ENCODE data around the gene ATP2B2. TPM values are rescaled to one million over a fixed set of nuclear protein-coding genes. Genes with fewer than 3 reads are reported as not detected.

The ATP2B2 gene
- total and polyA plus RNA-seq, 9 of the 15 experiments (the other 6 are each of a cell fraction or from before 2014, with no cell fraction given): 0.06 TPM; not detected in 8

GRCh38 chr3:10358309-10358980 lies 146.9 kb downstream of the ATP2B2 start (continued):
- no peak for TF ChIP-seq ZNF518B (CRISPR knock-in tag; IDR thresholded peaks at IDR 0.05)

- Histone ChIP-seq H3K4me3 (no peak overlapping the region), H3K27ac (ENCODE audit: extremely low read depth, low read depth, low read length) (no peak overlapping the region), H3K27me3 (ENCODE audit: control insufficient read depth in 2 of 2, insufficient read depth in 2 of 2, low read length in 2 of 2) (peaks cover 53 to 85% of the 10 kb centered on the region in 2 experiments), H3K9me1 (ENCODE audit: control insufficient read depth, insufficient read depth, low read length) (no peaks in the 10 kb centered on the region), H3K9me3 (replicated peaks; ENCODE audit: control insufficient read depth, insufficient read depth, low read depth, low read length) (no peaks in the 10 kb centered on the region), H3K36me3 (ENCODE audit: control insufficient read depth, insufficient read depth, low read length) (no peaks in the 10 kb centered on the region), H3K4me1 (replicated peaks in 1 of 2; ENCODE audit: control insufficient read depth in 2 of 2, insufficient read depth in 2 of 2, low read length in 2 of 2) (peaks cover 0 to 14% of the 10 kb centered on the region in 2 experiments; a peak in 2 of 5 replicates), H4K20me1 (replicated peaks; ENCODE audit: control insufficient read depth, insufficient read depth, low read length) (peaks cover 12% of the 10 kb centered on the region; the same call in 1 of the 2 replicates), H2AFZ (ENCODE audit: low read depth, low read length) (no peak overlapping the region), H3K79me2 (ENCODE audit: control insufficient read depth, insufficient read depth, low read length) (no peaks in the 10 kb centered on the region), H3K9ac (ENCODE audit: insufficient read depth in 1 of 2, low read depth in 2 of 2, low read length in 2 of 2) (0 out of 4 replicates have a peak overlapping the region, but pooled peaks of 1 of the 2 experiments have one; percentile 29), H3K4me2 (ENCODE audit: insufficient read depth, low read length) (no peak overlapping the region)
- ChIA-PET POLR2A (interaction anchor here (0.6 to 0.7 kb wide), 2 partner anchors 13 to 22 kb away, joined by 3 to 4 read pairs; no protein-coding TSS in a partner anchor), CTCF (ENCODE audit: low intra/inter-chr PET ratio) (no interaction called here)
- no TSS peak for BruUV-seq (replicated peaks)
- in situ Hi-C loops (cut with MboI) (no loop called here), intact Hi-C loops (cut with micrococcal nuclease) (no loop called here)
- ATAC-seq: no peak; the same call in 1 of the 3 replicates
- no peak for DNase-seq (ENCODE audit: extremely low read depth in 1 of 4, low spot score in 3 of 4)
- WGBS (ENCODE audit: insufficient coverage, low coverage, missing lambda C conversion rate): 0% methylated on average over 7 of the region's 7 CpGs
- FAIRE-seq: no peak
- TF ChIP-seq DACH1 (IDR thresholded peaks at IDR 0.05; ENCODE audit: partially characterized antibody) (no peak), IRF9 (tag; IDR thresholded peaks at IDR 0.05) (no peak), ILF3 (IDR thresholded peaks at IDR 0.05; ENCODE audit: borderline replicate concordance) (no peak), ZNF408 (CRISPR knock-in tag; IDR thresholded peaks at IDR 0.05; ENCODE audit: low read depth) (no peak), ZZZ3 (IDR thresholded peaks at IDR 0.05) (no peak), ZNF764 (CRISPR knock-in tag; IDR thresholded peaks at IDR 0.05; ENCODE audit: low read depth) (no peak), ZNF263 (CRISPR knock-in tag; IDR thresholded peaks at IDR 0.05; ENCODE audit: borderline replicate concordance) (peak; percentile 91), TAF7 (tag; IDR thresholded peaks at IDR 0.05) (no peak), HSF4 (CRISPR knock-in tag; IDR thresholded peaks at IDR 0.05; ENCODE audit: borderline replicate concordance) (no peak), VEZF1 (CRISPR knock-in tag; IDR thresholded peaks at IDR 0.05) (0 out of 2 replicates have a peak, but pooled peaks have one; percentile 11), ZNF584 (CRISPR knock-in tag; IDR thresholded peaks at IDR 0.05; ENCODE audit: low read depth) (no peak)
These were observed 147.6 kb downstream of the ATP2B2 start for GRCh38 chr3:10357592-10358308.
